ENCODE results near the gene OXT. TPM values are rescaled to one million over a fixed set of nuclear protein-coding genes. Genes with fewer than 3 reads are reported as not detected.

Gene OXT
- total and polyA plus RNA-seq, 2 of the 13 experiments (the other 11 are each of a cell fraction or from before 2014, with no cell fraction given): not detected

GRCh38 chr20:3106658-3107463 lies 35.4 kb downstream of the OXT start (continued):
- TF ChIP-seq ZNF766 (CRISPR knock-in tag; IDR thresholded peaks at IDR 0.05; ENCODE audit: borderline replicate concordance): peak; percentile 19; the same call in 1 of the 2 replicates
- TF ChIP-seq ZNF205 (CRISPR knock-in tag; IDR thresholded peaks at IDR 0.05): peak; percentile 85; the same call in 1 of the 2 replicates
- TF ChIP-seq CHD2 (IDR thresholded peaks at IDR 0.05; ENCODE audit: low read depth, low read length): 0 out of 2 replicates have a peak, but pooled peaks have one; percentile 5
- TF ChIP-seq BCL3 (CRISPR knock-in tag; IDR thresholded peaks at IDR 0.05): peak; percentile 62; the same call in 1 of the 2 replicates
- TF ChIP-seq CBX5 (CRISPR knock-in tag; IDR thresholded peaks at IDR 0.05; ENCODE audit: borderline replicate concordance): peak; percentile 84; the same call in 1 of the 2 replicates
- TF ChIP-seq ARNT2 (CRISPR knock-in tag; IDR thresholded peaks at IDR 0.05; ENCODE audit: low read depth): peak; percentile 53; the same call in 1 of the 2 replicates
- 0 out of 2 replicates have a peak, but pooled peaks have one; percentile 77 for TF ChIP-seq ZNF292 (CRISPR knock-in tag; IDR thresholded peaks at IDR 0.05; ENCODE audit: borderline replicate concordance, low read depth)
- TF ChIP-seq NCOR1 (IDR thresholded peaks at IDR 0.05; ENCODE audit: borderline replicate concordance, low read length): peak; percentile 49; the same call in 1 of the 2 replicates
- TF ChIP-seq, protein P1, sequence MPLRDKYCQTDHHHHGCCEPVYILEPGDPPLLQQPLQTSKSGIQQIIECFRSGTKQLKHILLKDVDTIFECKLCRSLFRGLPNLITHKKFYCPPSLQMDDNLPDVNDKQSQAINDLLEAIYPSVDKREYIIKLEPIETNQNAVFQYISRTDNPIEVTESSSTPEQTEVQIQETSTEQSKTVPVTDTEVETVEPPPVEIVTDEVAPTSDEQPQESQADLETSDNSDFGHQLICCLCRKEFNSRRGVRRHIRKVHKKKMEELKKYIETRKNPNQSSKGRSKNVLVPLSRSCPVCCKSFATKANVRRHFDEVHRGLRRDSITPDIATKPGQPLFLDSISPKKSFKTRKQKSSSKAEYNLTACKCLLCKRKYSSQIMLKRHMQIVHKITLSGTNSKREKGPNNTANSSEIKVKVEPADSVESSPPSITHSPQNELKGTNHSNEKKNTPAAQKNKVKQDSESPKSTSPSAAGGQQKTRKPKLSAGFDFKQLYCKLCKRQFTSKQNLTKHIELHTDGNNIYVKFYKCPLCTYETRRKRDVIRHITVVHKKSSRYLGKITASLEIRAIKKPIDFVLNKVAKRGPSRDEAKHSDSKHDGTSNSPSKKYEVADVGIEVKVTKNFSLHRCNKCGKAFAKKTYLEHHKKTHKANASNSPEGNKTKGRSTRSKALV (CRISPR knock-in tag; IDR thresholded peaks at IDR 0.05): no peak
- peak; percentile 92 for TF ChIP-seq ETV5 (CRISPR knock-in tag; IDR thresholded peaks at IDR 0.05; ENCODE audit: borderline replicate concordance)
- no peak; the same call in 1 of the 2 replicates for TF ChIP-seq TAF1 (CRISPR knock-in tag; IDR thresholded peaks at IDR 0.05)
- peak; percentile 100 for TF ChIP-seq ESRRA (CRISPR knock-in tag; IDR thresholded peaks at IDR 0.05; ENCODE audit: low read depth)
- TF ChIP-seq ZEB1 (IDR thresholded peaks at IDR 0.05; ENCODE audit: insufficient replicate concordance, low read depth): peak; percentile 66
- peak; percentile 91 for TF ChIP-seq KDM6A (CRISPR knock-in tag; IDR thresholded peaks at IDR 0.05; ENCODE audit: low read depth)
- TF ChIP-seq, protein P2, sequence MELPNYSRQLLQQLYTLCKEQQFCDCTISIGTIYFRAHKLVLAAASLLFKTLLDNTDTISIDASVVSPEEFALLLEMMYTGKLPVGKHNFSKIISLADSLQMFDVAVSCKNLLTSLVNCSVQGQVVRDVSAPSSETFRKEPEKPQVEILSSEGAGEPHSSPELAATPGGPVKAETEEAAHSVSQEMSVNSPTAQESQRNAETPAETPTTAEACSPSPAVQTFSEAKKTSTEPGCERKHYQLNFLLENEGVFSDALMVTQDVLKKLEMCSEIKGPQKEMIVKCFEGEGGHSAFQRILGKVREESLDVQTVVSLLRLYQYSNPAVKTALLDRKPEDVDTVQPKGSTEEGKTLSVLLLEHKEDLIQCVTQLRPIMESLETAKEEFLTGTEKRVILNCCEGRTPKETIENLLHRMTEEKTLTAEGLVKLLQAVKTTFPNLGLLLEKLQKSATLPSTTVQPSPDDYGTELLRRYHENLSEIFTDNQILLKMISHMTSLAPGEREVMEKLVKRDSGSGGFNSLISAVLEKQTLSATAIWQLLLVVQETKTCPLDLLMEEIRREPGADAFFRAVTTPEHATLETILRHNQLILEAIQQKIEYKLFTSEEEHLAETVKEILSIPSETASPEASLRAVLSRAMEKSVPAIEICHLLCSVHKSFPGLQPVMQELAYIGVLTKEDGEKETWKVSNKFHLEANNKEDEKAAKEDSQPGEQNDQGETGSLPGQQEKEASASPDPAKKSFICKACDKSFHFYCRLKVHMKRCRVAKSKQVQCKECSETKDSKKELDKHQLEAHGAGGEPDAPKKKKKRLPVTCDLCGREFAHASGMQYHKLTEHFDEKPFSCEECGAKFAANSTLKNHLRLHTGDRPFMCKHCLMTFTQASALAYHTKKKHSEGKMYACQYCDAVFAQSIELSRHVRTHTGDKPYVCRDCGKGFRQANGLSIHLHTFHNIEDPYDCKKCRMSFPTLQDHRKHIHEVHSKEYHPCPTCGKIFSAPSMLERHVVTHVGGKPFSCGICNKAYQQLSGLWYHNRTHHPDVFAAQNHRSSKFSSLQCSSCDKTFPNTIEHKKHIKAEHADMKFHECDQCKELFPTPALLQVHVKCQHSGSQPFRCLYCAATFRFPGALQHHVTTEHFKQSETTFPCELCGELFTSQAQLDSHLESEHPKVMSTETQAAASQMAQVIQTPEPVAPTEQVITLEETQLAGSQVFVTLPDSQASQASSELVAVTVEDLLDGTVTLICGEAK (IDR thresholded peaks at IDR 0.05): no peak
- TF ChIP-seq, protein P2 (CRISPR knock-in tag; IDR thresholded peaks at IDR 0.05): 0 out of 2 replicates have a peak, but pooled peaks have one; percentile 35
